Common myeloid progenitor, CD34-positive (primary cell): ENCODE measurements around the gene SPAG16.

Source experiments
- CTCF ChIA-PET: fragments of 350-600 bp; sonication (Branson Sonifier 250); formaldehyde crosslinking; loops from one replicate; lab custom pipeline; 2021; ENCODE audit warnings: antibody characterized with exemption; lab: Charles Lee
- POLR2A ChIA-PET: fragments of 350-600 bp; sonication (Branson Sonifier 250); formaldehyde crosslinking; loops from one replicate; lab custom pipeline; 2021; ENCODE audit warnings: antibody characterized with exemption; lab: Charles Lee
- DNase-seq, 3 donors: peaks; one replicate each; pipeline versions ENCODE4 v3.0.0 to v3.0.0-alpha.2; 2013
- H3K27ac ChIP-seq, 2 experiments: 1 replicate in 1 of 2; 2 replicates in 1 of 2; pipeline ENCODE4 v1.7.0; 2013; ENCODE audit warnings: inconsistent platforms in 2 of 2, low read length in 2 of 2, mild to moderate bottlenecking in 2 of 2, low read depth in 1 of 2, moderate library complexity in 1 of 2; ENCODE audit not compliant: severe bottlenecking in 2 of 2, insufficient read depth in 1 of 2, poor library complexity in 1 of 2
- H3K27me3 ChIP-seq, 5 experiments: replicated peaks in 2 of 5; 1 replicate in 3 of 5; 2 replicates in 2 of 5; pipeline versions ENCODE4 v1.6.1 to v1.7.0; 2013; ENCODE audit warnings: low read length in 4 of 5, mild to moderate bottlenecking in 2 of 5, moderate library complexity in 2 of 5, inconsistent platforms in 1 of 5; ENCODE audit not compliant: insufficient read depth in 5 of 5, control insufficient read depth in 4 of 5
- H3K36me3 ChIP-seq, 4 experiments: 1 replicate in 2 of 4; 2 replicates in 2 of 4; pipeline versions ENCODE4 v1.6.1 to v1.7.0; 2013; ENCODE audit warnings: low read length in 3 of 4, control low read depth in 1 of 4, mild to moderate bottlenecking in 1 of 4; ENCODE audit not compliant: control insufficient read depth in 4 of 4, insufficient read depth in 4 of 4
- H3K4me1 ChIP-seq, 4 experiments: 1 replicate in 3 of 4; 2 replicates in 1 of 4; pipeline versions ENCODE4 v1.6.1 to v1.7.1; 2013; ENCODE audit warnings: low read length in 3 of 4, mild to moderate bottlenecking in 3 of 4, control low read depth in 1 of 4, inconsistent platforms in 1 of 4, moderate library complexity in 1 of 4; ENCODE audit not compliant: control insufficient read depth in 4 of 4, insufficient read depth in 4 of 4; ENCODE audit errors: control extremely low read depth in 1 of 4
- H3K4me3 ChIP-seq, 7 experiments: 1 replicate in 4 of 7; 2 replicates in 3 of 7; pipeline versions ENCODE4 v1.5.1 to v1.7.0; 2013; ENCODE audit warnings: mild to moderate bottlenecking in 7 of 7, low read length in 6 of 7, moderate library complexity in 6 of 7, inconsistent platforms in 2 of 7, low read depth in 2 of 7, control low read depth in 1 of 7; ENCODE audit not compliant: insufficient read depth in 4 of 7, control insufficient read depth in 1 of 7; ENCODE audit errors: extremely low read depth in 1 of 7
- H3K9me3 ChIP-seq, 5 experiments: 1 replicate in 4 of 5; 2 replicates in 1 of 5; pipeline versions ENCODE4 v1.6.1 to v1.7.1; 2013; ENCODE audit warnings: low read length in 4 of 5, mild to moderate bottlenecking in 2 of 5, inconsistent platforms in 1 of 5, low read depth in 1 of 5, moderate library complexity in 1 of 5; ENCODE audit not compliant: control insufficient read depth in 4 of 5, insufficient read depth in 2 of 5; ENCODE audit errors: control extremely low read depth in 1 of 5
- WGBS: methylation state at CpG from one replicate; pipeline ENCODE4 v1.1.5; 2013; ENCODE audit not compliant: insufficient coverage; 5-methylcytosine and 5-hydroxymethylcytosine counted together

The SPAG16 gene

DNA sequence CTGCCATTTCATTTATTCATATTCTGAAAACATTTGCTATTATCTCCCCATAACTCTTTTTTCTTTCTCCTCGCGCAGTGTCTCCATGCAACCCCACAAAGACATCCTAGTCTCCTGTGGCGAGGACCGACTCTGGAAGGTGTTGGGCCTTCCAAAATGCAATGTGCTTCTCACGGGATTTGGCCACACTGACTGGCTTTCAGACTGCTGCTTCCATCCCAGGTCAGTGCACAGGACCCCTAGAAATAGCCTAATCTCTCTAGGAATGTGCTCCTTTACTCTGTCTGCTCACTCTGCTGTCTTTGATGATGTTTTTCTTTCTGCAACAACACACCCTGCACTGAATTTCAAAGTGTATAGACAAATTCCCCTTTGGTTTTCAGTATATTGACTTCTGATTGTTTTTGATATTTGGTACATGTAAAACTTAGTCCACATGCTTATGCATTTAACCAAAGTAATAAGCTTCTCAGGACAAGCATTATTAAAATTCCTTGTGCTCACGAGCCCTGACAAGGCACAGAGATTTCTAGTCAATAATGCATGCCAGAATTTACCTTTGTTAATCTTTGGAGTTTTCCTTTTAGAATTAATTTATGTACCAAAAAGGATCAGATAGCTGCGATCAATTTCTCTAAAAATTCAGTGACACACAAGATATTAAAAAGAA lies 578.3 kb downstream of the SPAG16 start:
- peaks cover 0 to 4% (median 0%) of the 10 kb centered on the region in 5 experiments for H3K9me3 ChIP-seq
- no peaks in the 10 kb centered on the region for H3K4me1 ChIP-seq
- H3K36me3 ChIP-seq: no peaks in the 10 kb centered on the region
- ChIA-PET POLR2A (no interaction called here), CTCF (no interaction called here)
- H3K27ac ChIP-seq: no peak overlapping the region
- WGBS: 95% methylated on average over 6 of the region's 7 CpGs
- H3K4me3 ChIP-seq: no peak overlapping the region
- H3K27me3 ChIP-seq: no peaks in the 10 kb centered on the region
- DNase-seq: no peak

DNA sequence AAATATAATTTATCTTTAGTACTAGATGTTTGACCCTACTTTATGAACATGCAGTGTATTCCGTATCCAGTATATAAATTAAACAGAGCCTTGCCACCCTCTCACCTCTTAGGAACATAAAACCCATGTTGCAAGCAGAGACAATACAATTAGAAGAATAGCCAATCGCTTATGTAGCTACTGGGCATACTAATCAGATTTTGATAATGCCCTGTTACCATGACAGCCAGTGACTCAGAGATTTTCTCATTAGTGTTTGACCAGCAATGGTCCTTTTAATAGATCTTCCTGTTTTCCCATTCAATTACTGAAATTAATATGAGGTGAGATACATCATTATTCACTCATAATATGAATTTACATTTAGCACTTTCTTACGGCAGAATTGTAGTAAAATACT lies 579.3 kb downstream of the SPAG16 start:
- Histone ChIP-seq H3K4me3 (no peak overlapping the region), H3K27me3 (no peaks in the 10 kb centered on the region), H3K4me1 (no peaks in the 10 kb centered on the region), H3K27ac (no peak overlapping the region), H3K9me3 (peaks cover 0 to 4% (median 0%) of the 10 kb centered on the region in 5 experiments), H3K36me3 (no peaks in the 10 kb centered on the region)
- ChIA-PET CTCF (no interaction called here), POLR2A (no interaction called here)
- no peak for DNase-seq
- WGBS: 100% methylated on average over 1 of the region's 3 CpGs

DNA sequence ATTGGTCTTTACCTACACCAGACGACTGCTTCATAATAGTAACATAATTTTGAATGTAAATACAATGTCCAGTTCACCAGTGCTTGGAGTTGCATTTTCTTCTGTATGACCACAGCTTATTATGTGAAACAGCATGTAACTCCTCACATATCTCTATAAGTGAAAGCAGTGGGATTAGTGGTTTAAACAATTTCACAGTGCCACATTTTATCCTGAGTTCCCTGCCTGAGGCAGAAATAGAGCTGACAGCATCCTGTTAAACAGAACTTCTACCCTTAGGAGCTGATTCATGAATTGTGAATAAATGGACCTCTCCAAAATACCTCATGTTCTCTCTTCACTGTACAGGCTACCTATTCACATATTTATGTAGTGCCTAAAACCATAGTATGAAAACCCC lies 584.3 kb downstream of the SPAG16 start:
- WGBS: no CpG with 5 or more reads among the region's 1 CpG
- POLR2A ChIA-PET: no interaction called here
- no peak overlapping the region for H3K27ac ChIP-seq
- no peaks in the 10 kb centered on the region for H3K27me3 ChIP-seq
- CTCF ChIA-PET: no interaction called here
- H3K4me3 ChIP-seq: no peak overlapping the region
- peaks cover 0 to 3% (median 0%) of the 10 kb centered on the region in 5 experiments for H3K9me3 ChIP-seq
- H3K36me3 ChIP-seq: no peaks in the 10 kb centered on the region
- no peak for DNase-seq
- H3K4me1 ChIP-seq: no peaks in the 10 kb centered on the region

DNA sequence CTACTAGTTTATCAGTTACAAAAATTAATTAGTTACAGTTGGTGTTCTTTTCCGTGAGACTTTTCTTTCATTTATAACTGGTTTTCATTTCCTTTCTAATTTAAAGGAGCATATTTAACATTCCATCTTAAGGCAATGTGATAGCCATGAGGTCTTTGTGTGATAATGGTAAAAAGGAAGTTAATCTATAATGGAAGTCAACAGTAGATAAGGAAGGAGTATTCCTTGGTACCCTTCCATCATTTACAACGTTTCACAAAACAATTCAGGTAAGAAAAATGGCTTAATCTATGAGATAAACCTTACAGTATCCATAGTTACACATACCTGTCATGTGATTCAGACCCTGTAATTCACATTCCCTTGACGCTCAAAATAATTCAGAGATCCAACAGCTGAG lies 601.2 kb downstream of the SPAG16 start:
- Histone ChIP-seq H3K4me3 (no peak overlapping the region), H3K27me3 (no peaks in the 10 kb centered on the region), H3K27ac (no peak overlapping the region), H3K9me3 (no peaks in the 10 kb centered on the region), H3K4me1 (no peaks in the 10 kb centered on the region), H3K36me3 (no peaks in the 10 kb centered on the region)
- CTCF ChIA-PET: no interaction called here
- no CpG with 5 or more reads among the region's 3 CpGs for WGBS
- no peak for DNase-seq
- POLR2A ChIA-PET: no interaction called here

DNA sequence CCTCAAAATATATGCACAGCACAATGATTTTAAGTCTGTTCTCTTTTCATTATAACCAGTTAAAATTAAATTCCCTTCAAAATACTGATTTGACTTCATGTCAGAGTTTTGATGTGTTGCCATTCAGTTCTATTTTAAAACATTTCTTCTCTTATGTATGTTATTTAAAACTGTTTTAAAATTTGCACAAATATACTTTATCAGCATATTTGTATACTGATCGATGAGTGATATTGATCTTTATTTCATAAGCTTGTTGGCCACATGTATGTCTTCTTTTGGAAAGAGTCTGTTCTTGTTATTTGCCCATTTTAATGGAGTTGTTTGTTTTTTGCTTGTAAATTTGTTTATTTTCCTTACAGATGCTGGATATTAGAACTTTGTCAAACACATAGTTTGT lies 630.2 kb downstream of the SPAG16 start:
- H3K9me3 ChIP-seq: peaks cover 0 to 1% (median 0%) of the 10 kb centered on the region in 5 experiments
- POLR2A ChIA-PET: no interaction called here
- H3K27ac ChIP-seq: no peak overlapping the region
- H3K36me3 ChIP-seq: no peaks in the 10 kb centered on the region
- H3K4me1 ChIP-seq: no peaks in the 10 kb centered on the region
- CTCF ChIA-PET: no interaction called here
- no peaks in the 10 kb centered on the region for H3K27me3 ChIP-seq
- DNase-seq: no peak
- no peak overlapping the region for H3K4me3 ChIP-seq
- no CpG with 5 or more reads among the region's 1 CpG for WGBS

DNA sequence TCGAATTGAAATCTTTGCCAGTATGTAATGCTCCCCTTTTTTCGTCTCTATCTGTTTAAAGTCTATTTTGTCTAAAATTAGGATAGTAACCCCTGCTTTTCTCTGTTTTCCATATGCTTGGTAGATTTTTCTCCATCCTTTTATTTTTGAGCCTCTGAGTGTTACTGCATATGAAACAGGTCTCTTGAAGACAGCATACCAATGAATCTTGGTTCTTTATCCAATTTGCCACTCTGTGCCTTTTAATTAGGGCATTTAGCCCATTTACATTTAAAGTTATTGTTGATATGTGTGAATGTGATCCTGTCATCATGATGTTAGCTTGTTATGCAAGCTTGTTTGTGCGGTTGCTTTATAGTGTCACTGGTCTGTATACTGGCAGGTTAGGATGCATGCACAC lies 635.8 kb downstream of the SPAG16 start:
- CTCF ChIA-PET: no interaction called here
- Histone ChIP-seq H3K4me1 (no peaks in the 10 kb centered on the region), H3K9me3 (peaks cover 0 to 20% (median 5%) of the 10 kb centered on the region in 5 experiments), H3K36me3 (no peaks in the 10 kb centered on the region), H3K27me3 (no peaks in the 10 kb centered on the region), H3K4me3 (no peak overlapping the region), H3K27ac (no peak overlapping the region)
- WGBS: 100% methylated on average over 1 of the region's 3 CpGs
- POLR2A ChIA-PET: no interaction called here
- DNase-seq: no peak

DNA sequence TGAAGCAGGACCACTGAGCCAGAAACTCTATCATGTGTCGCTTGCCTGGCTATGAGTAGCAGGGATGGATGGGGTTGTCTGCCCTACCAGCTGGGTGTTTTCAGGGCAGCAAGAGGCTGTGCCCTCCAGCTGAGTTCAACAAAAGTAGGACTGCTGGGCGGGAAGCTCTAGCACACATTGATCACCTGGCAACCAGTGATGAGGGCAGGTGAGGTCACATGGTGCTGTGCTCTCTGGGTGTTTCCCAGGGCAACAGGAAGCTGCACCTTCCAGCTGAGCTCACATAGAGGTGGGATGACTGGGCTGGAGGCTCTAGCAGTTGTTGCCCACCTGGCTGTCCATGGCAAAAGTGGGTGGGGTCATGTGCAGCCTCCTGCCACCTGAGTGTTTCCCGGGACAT lies 639.3 kb downstream of the SPAG16 start:
- Histone ChIP-seq H3K27me3 (no peaks in the 10 kb centered on the region), H3K27ac (no peak overlapping the region), H3K4me1 (no peaks in the 10 kb centered on the region), H3K9me3 (peaks cover 0 to 20% (median 5%) of the 10 kb centered on the region in 5 experiments), H3K4me3 (no peak overlapping the region), H3K36me3 (no peaks in the 10 kb centered on the region)
- no peak for DNase-seq
- 85% methylated on average over 3 of the region's 3 CpGs for WGBS
- POLR2A ChIA-PET: no interaction called here
- CTCF ChIA-PET: interaction anchor here (0.9 kb wide), 2 partner anchors 10 to 15 kb away, joined by 4 read pairs; no protein-coding TSS in a partner anchor
